PC-9 (cell line): Measurements from ENCODE around the gene MIGA2. TPM values are rescaled to one million over a fixed set of nuclear protein-coding genes. Genes with fewer than 3 reads are reported as not detected.

Experiments
- BruUV-seq: library from RNA; stranded (reverse); fragments of 400-500 nt; replicated peaks from 2 replicates; lab custom pipeline; 2021; lab: Mats Ljungman, UMichigan
- CTCF ChIA-PET: fragments of 300-600 bp; sonication (Branson Sonifier 250); formaldehyde crosslinking; loops from one replicate; lab custom pipeline; 2022; ENCODE audit warnings: antibody characterized with exemption; lab: Charles Lee
- POLR2A ChIA-PET: fragments of 300-600 bp; sonication (Branson Sonifier 250); formaldehyde crosslinking; loops from one replicate; lab custom pipeline; 2022; ENCODE audit warnings: antibody characterized with exemption; ENCODE audit not compliant: unreplicated experiment; lab: Charles Lee
- DNase-seq, 2 experiments: peaks; one replicate each; pipeline versions ENCODE4 v3.0.0 to v3.0.0-alpha.2; 2015 to 2022; ENCODE audit warnings: mixed read lengths in 1 of 2
- H2AFZ ChIP-seq: fragments of 200-600 bp; sonication (generic); 2 replicates; pipeline ENCODE4 v1.8.1; 2017; ENCODE audit warnings: antibody characterized with exemption
- H3F3A ChIP-seq: fragments of 200-600 bp; sonication (generic); 2 replicates; pipeline ENCODE4 v1.8.1; 2017; ENCODE audit warnings: antibody characterized with exemption, mild to moderate bottlenecking, low read depth; ENCODE audit not compliant: insufficient read depth
- H3K27ac ChIP-seq: fragments of 200-600 bp; sonication (generic); 2 replicates; pipeline ENCODE4 v1.6.1; 2016; ENCODE audit warnings: mixed run types
- H3K27me3 ChIP-seq: fragments of 200-600 bp; sonication (generic); 2 replicates; pipeline ENCODE4 v1.6.1; 2016; ENCODE audit warnings: low read depth, mixed run types; ENCODE audit not compliant: insufficient read depth
- H3K36me3 ChIP-seq: fragments of 200-600 bp; sonication (generic); 2 replicates; pipeline ENCODE4 v1.6.1; 2016; ENCODE audit warnings: low read depth, mixed run types
- H3K4me1 ChIP-seq: fragments of 200-600 bp; sonication (generic); replicated peaks from 2 replicates; pipeline ENCODE4 v1.6.1; 2016; ENCODE audit warnings: mixed run types; ENCODE audit not compliant: insufficient read depth
- H3K4me2 ChIP-seq: fragments of 200-600 bp; sonication (generic); 2 replicates; pipeline ENCODE4 v1.6.1; 2017; ENCODE audit warnings: mixed run types
- H3K4me3 ChIP-seq: fragments of 200-600 bp; sonication (generic); 2 replicates; pipeline ENCODE4 v1.6.1; 2016; ENCODE audit warnings: mixed run types
- H3K79me2 ChIP-seq: fragments of 200-600 bp; sonication (generic); 2 replicates; pipeline ENCODE4 v1.6.1; 2017; ENCODE audit warnings: low read depth, mixed run types
- H3K9me2 ChIP-seq: fragments of 200-600 bp; sonication (generic); 2 replicates; pipeline ENCODE4 v1.8.1; 2017; ENCODE audit warnings: mild to moderate bottlenecking; ENCODE audit not compliant: insufficient read depth
- H3K9me3 ChIP-seq: fragments of 200-600 bp; sonication (generic); 2 replicates; pipeline ENCODE4 v1.8.1; 2016; ENCODE audit warnings: low read depth; ENCODE audit not compliant: insufficient read depth
- H4K20me1 ChIP-seq: fragments of 200-600 bp; sonication (generic); 2 replicates; pipeline ENCODE4 v1.8.1; 2017; ENCODE audit not compliant: insufficient read depth
- EZH2 ChIP-seq: fragments of 200-600 bp; sonication (generic); IDR thresholded peaks from 2 replicates; pipeline ENCODE4 v1.8.0; 2017; ENCODE audit warnings: antibody characterized with exemption, low read depth
- intact Hi-C: fragments of 100-400 bp; cut with micrococcal nuclease; formaldehyde crosslinking; loops from one replicate; pipeline ENCODE4 v1.10.0; 2022; ENCODE audit not compliant: unreplicated experiment
- total RNA-seq: library from RNA; stranded (reverse); gene quantifications from 2 replicates; pipeline ENCODE4 v1.2.3, GENCODE V29; 2021
- TF ChIP-seq, protein P1 (sequence below): fragments of 200-600 bp; sonication (generic); conservative IDR thresholded peaks from 2 replicates; pipeline ENCODE4 v1.6.1; 2017; ENCODE audit warnings: mixed run types, antibody characterized with exemption, mild to moderate bottlenecking, moderate library complexity

MIGA2 gene
- total RNA-seq, 1 experiment from 2014 or later, result 40.7 TPM

- TSS peak; percentile 42 for BruUV-seq
- peaks cover 11% of the 10 kb centered on the region for H4K20me1 ChIP-seq
- H3K27ac ChIP-seq, result no peak overlapping the region
- POLR2A ChIA-PET, result interaction anchor here (0.6 kb wide), 1 partner anchor 56 kb away, joined by 3 read pairs; no protein-coding TSS in a partner anchor
- H3K4me2 ChIP-seq, result no peak overlapping the region
- H3K36me3 ChIP-seq, result no peaks in the 10 kb centered on the region
- TF ChIP-seq, protein P1, sequence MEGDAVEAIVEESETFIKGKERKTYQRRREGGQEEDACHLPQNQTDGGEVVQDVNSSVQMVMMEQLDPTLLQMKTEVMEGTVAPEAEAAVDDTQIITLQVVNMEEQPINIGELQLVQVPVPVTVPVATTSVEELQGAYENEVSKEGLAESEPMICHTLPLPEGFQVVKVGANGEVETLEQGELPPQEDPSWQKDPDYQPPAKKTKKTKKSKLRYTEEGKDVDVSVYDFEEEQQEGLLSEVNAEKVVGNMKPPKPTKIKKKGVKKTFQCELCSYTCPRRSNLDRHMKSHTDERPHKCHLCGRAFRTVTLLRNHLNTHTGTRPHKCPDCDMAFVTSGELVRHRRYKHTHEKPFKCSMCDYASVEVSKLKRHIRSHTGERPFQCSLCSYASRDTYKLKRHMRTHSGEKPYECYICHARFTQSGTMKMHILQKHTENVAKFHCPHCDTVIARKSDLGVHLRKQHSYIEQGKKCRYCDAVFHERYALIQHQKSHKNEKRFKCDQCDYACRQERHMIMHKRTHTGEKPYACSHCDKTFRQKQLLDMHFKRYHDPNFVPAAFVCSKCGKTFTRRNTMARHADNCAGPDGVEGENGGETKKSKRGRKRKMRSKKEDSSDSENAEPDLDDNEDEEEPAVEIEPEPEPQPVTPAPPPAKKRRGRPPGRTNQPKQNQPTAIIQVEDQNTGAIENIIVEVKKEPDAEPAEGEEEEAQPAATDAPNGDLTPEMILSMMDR, result peak; percentile 85
- TF ChIP-seq EZH2, result no peak
- no peaks in the 10 kb centered on the region for H3K9me2 ChIP-seq
- peak; percentile 58 to 77 for DNase-seq
- CTCF ChIA-PET, result interaction anchor here (2.0 kb wide), 1 partner anchor 22 kb away, joined by 8 read pairs; the partner anchor contains the start of gene SH3GLB2
- no peaks in the 10 kb centered on the region for H3K79me2 ChIP-seq
- H3K4me3 ChIP-seq, result no peak overlapping the region
- H3F3A ChIP-seq, result peaks cover 58% of the 10 kb centered on the region
- H3K4me1 ChIP-seq, result no peaks in the 10 kb centered on the region
- no peak overlapping the region for H2AFZ ChIP-seq
- no peaks in the 10 kb centered on the region for H3K9me3 ChIP-seq
- no peaks in the 10 kb centered on the region for H3K27me3 ChIP-seq
- intact Hi-C loops, result loop anchor here (1.0 to 5.0 kb wide), 3 partner anchors 22 to 610 kb away; partner anchors contain the start of gene SH3GLB2
Measured at GRCh38 chr9:129006328-129007034, 29.9 kb upstream of the MIGA2 start.

DNA sequence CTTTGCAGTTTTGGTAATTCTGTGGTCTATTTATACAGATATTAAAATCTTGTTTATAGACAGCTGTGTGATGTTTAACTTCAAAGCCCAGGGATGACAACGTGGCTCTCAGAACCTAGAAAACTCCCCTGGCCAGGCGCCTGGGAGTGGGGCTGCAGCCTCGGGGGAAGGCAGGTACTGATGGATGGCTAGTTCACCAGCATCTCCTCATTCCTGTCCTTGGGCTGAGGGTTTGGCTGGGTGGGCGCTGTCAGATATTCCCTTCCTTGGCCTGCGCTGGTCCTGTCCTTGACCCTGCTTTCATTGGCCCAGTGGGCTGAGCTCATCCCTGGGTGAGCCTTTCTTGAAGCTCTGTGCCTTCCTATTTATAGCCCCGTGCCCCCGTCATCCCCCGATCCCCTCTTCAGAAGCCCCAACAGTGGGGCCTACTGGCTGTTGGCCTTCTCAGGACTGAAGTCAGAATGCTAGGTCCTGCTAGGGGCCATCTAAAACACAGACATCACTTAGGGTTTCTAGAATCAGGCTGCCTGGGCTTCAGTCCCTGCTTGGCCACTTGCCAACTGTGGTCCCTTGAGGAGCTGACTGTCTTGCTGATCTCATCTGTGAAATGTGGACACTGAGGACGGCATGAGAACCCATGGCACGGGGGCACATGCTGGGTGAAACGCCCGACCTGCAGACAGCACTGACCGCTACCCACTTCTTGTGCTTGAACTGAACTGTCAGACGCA, 29.2 kb upstream of the MIGA2 start:
- no peak overlapping the region for H3K4me3 ChIP-seq
- H3F3A ChIP-seq, result peaks cover 51% of the 10 kb centered on the region
- ChIA-PET CTCF (interaction anchor here (2.0 kb wide), 1 partner anchor 21 kb away, joined by 8 read pairs; the partner anchor contains the start of gene SH3GLB2), POLR2A (no interaction called here)
- no peak for TF ChIP-seq EZH2
- TF ChIP-seq, protein P1, result peak; percentile 46; the same call in 1 of the 2 replicates
- no peaks in the 10 kb centered on the region for H3K36me3 ChIP-seq
- intact Hi-C loops, result loop anchor here (2.0 to 5.0 kb wide), 2 partner anchors 95 to 610 kb away; no protein-coding TSS in a partner anchor
- H2AFZ ChIP-seq, result no peak overlapping the region
- no peak overlapping the region for H3K4me2 ChIP-seq
- peaks cover 12% of the 10 kb centered on the region for H4K20me1 ChIP-seq
- no peaks in the 10 kb centered on the region for H3K79me2 ChIP-seq
- no peaks in the 10 kb centered on the region for H3K9me3 ChIP-seq
- H3K27ac ChIP-seq, result no peak overlapping the region
- BruUV-seq, result no TSS peak
- no peaks in the 10 kb centered on the region for H3K27me3 ChIP-seq
- no peaks in the 10 kb centered on the region for H3K4me1 ChIP-seq
- no peaks in the 10 kb centered on the region for H3K9me2 ChIP-seq
- no peak for DNase-seq

DNA sequence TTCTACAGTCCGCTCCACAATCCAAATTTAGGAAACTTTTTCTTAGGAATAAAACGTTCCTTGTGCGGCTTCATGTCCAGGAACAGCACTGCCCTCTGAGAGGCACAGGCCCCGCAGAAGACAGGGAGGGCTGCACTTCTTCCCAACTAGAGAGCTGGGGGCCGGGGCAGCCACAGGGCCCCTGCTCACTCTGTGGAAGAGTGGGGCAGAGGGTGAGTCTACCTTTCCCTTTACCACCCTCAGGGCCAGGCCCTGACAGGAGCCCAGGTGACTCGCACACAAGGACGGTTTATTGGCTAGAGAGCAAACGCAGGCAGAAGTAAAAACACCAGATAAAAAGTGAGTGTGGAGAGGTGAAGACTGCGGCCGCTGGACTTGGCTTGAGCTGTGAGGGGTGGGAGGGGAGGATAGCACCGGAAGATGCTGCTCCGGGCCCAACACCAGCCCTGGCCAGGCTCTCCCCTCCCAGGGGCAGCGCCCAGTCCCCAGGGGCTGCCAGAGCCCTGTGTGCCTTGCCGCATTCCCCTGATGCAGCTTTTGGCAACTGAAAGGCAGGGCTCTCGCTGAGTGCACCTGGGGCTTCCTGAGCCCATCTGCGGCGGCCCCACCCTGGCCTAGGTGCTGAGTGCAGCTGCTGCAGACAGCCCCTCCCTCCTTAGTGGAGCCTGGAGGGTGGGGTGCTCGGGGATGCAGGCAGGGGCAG, 28.5 kb upstream of the MIGA2 start:
- TF ChIP-seq EZH2, result no peak
- TF ChIP-seq, protein P1, result no peak
- Histone ChIP-seq H3K4me3 (no peak overlapping the region), H3K9me3 (no peaks in the 10 kb centered on the region), H3K9me2 (no peaks in the 10 kb centered on the region), H3K4me2 (no peak overlapping the region), H3K79me2 (no peaks in the 10 kb centered on the region), H4K20me1 (peaks cover 12% of the 10 kb centered on the region), H3K4me1 (no peaks in the 10 kb centered on the region), H2AFZ (no peak overlapping the region), H3K36me3 (0 out of 2 replicates have a peak, but pooled peaks cover 2% of the 10 kb centered on the region), H3F3A (peaks cover 44% of the 10 kb centered on the region), H3K27me3 (no peaks in the 10 kb centered on the region), H3K27ac (no peak overlapping the region)
- POLR2A ChIA-PET, result no interaction called here
- no peak for DNase-seq
- intact Hi-C loops, result loop anchor here (2.0 to 5.0 kb wide), 2 partner anchors 94 to 609 kb away; no protein-coding TSS in a partner anchor
- CTCF ChIA-PET, result interaction anchor here (0.6 to 2.0 kb wide), 2 partner anchors 20 to 777 kb away, joined by 6 to 8 read pairs; partner anchors contain the start of gene SH3GLB2
- BruUV-seq, result no TSS peak
